GM19035 (cell line): ENCODE results near the gene SLIT3.

Experiments
- ATAC-seq: cut with Tn5 transposase; IDR thresholded peaks from one replicate; pipeline ENCODE4 v1.9.1; 2021; ENCODE audit not compliant: unreplicated experiment

The SLIT3 gene

GRCh38 chr5:168878135-168878745, 422.7 kb downstream of the SLIT3 start:
- no peak for ATAC-seq

- no peak for ATAC-seq
Measured at GRCh38 chr5:168877132-168877892, 423.6 kb downstream of the SLIT3 start.

- ATAC-seq, result no peak
Measured at GRCh38 chr5:168876419-168876818, 424.5 kb downstream of the SLIT3 start.

GRCh38 chr5:168875832-168876231, 425.1 kb downstream of the SLIT3 start:
- no peak for ATAC-seq

- no peak for ATAC-seq
Measured at GRCh38 chr5:168874713-168875380, 426.1 kb downstream of the SLIT3 start.

GRCh38 chr5:168872246-168872645, 428.7 kb downstream of the SLIT3 start:
- no peak for ATAC-seq

GRCh38 chr5:168870910-168871309, 430.0 kb downstream of the SLIT3 start:
- ATAC-seq, result no peak

- ATAC-seq, result no peak
Measured at GRCh38 chr5:168869615-168870227, 431.2 kb downstream of the SLIT3 start.

- ATAC-seq, result no peak
Measured at GRCh38 chr5:168867241-168867640, 433.7 kb downstream of the SLIT3 start.

GRCh38 chr5:168865968-168866367, 435.0 kb downstream of the SLIT3 start:
- no peak for ATAC-seq

GRCh38 chr5:168863021-168863420, 437.9 kb downstream of the SLIT3 start:
- no peak for ATAC-seq

GRCh38 chr5:168860503-168860902, 440.4 kb downstream of the SLIT3 start:
- no peak for ATAC-seq

GRCh38 chr5:168860081-168860480, 440.9 kb downstream of the SLIT3 start:
- no peak for ATAC-seq

GRCh38 chr5:168859471-168859870, 441.5 kb downstream of the SLIT3 start:
- ATAC-seq, result no peak

GRCh38 chr5:168858994-168859393, 441.9 kb downstream of the SLIT3 start:
- no peak for ATAC-seq

GRCh38 chr5:168858371-168858770, 442.6 kb downstream of the SLIT3 start:
- no peak for ATAC-seq

GRCh38 chr5:168853972-168854371, 447.0 kb downstream of the SLIT3 start:
- no peak for ATAC-seq

GRCh38 chr5:168852329-168852728, 448.6 kb downstream of the SLIT3 start:
- ATAC-seq, result no peak

GRCh38 chr5:168851902-168852321, 449.0 kb downstream of the SLIT3 start:
- ATAC-seq, result no peak

GRCh38 chr5:168850683-168851082, 450.3 kb downstream of the SLIT3 start:
- ATAC-seq, result no peak

- no peak for ATAC-seq
Measured at GRCh38 chr5:168848569-168848968, 452.4 kb downstream of the SLIT3 start.
